KMS-11 (cell line): ENCODE measurements around the gene SCGB1A1.
A peak's percentile ranks its signal among the peaks of the same experiment; 100 is the strongest.

Experiments used
- H2AFZ ChIP-seq: fragments of 200-600 bp; sonication (generic); 2 replicates; pipeline ENCODE4 v1.6.1; 2016; ENCODE audit warnings: antibody characterized with exemption, mixed run types, low read depth
- H3K27ac ChIP-seq: fragments of 200-600 bp; sonication (generic); 2 replicates; pipeline ENCODE4 v1.6.1; 2016; ENCODE audit warnings: mild to moderate bottlenecking, mixed run types
- H3K27me3 ChIP-seq: fragments of 200-600 bp; sonication (generic); 2 replicates; pipeline ENCODE4 v1.6.1; 2017; ENCODE audit warnings: mild to moderate bottlenecking, low read depth, mixed run types, moderate library complexity; ENCODE audit not compliant: insufficient read depth
- H3K36me3 ChIP-seq: fragments of 200-600 bp; sonication (generic); 2 replicates; pipeline ENCODE4 v1.6.1; 2017; ENCODE audit warnings: mild to moderate bottlenecking, mixed run types; ENCODE audit not compliant: insufficient read depth
- H3K4me1 ChIP-seq: fragments of 200-600 bp; sonication (generic); 2 replicates; pipeline ENCODE4 v1.6.1; 2016; ENCODE audit warnings: mild to moderate bottlenecking, low read depth, mixed run types; ENCODE audit not compliant: poor library complexity, severe bottlenecking
- H3K4me2 ChIP-seq: fragments of 200-600 bp; sonication (generic); 2 replicates; pipeline ENCODE4 v1.7.0; 2016; ENCODE audit warnings: mild to moderate bottlenecking, mixed run types
- H3K4me3 ChIP-seq: fragments of 200-600 bp; sonication (generic); IDR thresholded peaks from 2 replicates; pipeline ENCODE4 v1.6.1; 2017; ENCODE audit warnings: low read depth, low read length, mixed read lengths; ENCODE audit not compliant: insufficient read depth
- H3K79me2 ChIP-seq: fragments of 200-600 bp; sonication (generic); 2 replicates; pipeline ENCODE4 v1.6.1; 2016; ENCODE audit warnings: low read depth, mixed run types; ENCODE audit not compliant: insufficient read depth
- H3K9ac ChIP-seq: fragments of 200-600 bp; sonication (generic); 2 replicates; pipeline ENCODE4 v1.6.1; 2016; ENCODE audit warnings: mild to moderate bottlenecking, mixed run types
- H4K20me1 ChIP-seq: fragments of 200-600 bp; sonication (generic); 2 replicates; pipeline ENCODE4 v1.6.1; 2016; ENCODE audit warnings: mild to moderate bottlenecking, mixed run types; ENCODE audit not compliant: insufficient read depth
- CTCF ChIP-seq: fragments of 200-600 bp; sonication (generic); conservative IDR thresholded peaks from 2 replicates; pipeline ENCODE4 v1.6.1; 2017; ENCODE audit warnings: low read depth, mild to moderate bottlenecking, antibody characterized with exemption, low read length, moderate library complexity, mixed read lengths

Gene SCGB1A1

DNA sequence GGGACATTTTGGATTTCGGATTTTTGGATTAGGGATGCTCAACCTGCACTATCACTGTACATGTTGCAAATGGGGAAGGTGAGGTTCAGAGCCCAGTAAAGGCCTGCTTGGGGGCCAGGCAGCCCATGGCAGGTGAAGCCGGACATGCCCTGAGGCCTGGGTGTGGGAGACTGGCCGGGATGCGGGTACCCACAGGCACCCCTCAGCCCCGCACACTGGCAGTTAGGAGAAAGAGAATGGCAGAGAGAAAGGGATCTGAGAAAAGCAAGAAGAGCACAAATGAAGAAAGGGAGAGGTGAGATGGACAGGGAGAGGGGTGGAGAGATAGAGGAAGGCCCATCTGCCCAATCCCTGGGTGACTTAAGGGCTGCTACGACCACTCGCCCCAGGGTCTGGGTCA is 52.8 kb downstream of the SCGB1A1 start:
- H3K9ac ChIP-seq = no peak overlapping the region
- H3K4me3 ChIP-seq = no peak overlapping the region
- H3K79me2 ChIP-seq = no peaks in the 10 kb centered on the region
- no peak for TF ChIP-seq CTCF
- no peak overlapping the region for H2AFZ ChIP-seq
- no peaks in the 10 kb centered on the region for H3K27me3 ChIP-seq
- no peak overlapping the region for H3K4me2 ChIP-seq
- no peak overlapping the region for H3K27ac ChIP-seq
- no peaks in the 10 kb centered on the region for H3K36me3 ChIP-seq
- peaks cover 34% of the 10 kb centered on the region for H3K4me1 ChIP-seq
- H4K20me1 ChIP-seq = no peaks in the 10 kb centered on the region

DNA sequence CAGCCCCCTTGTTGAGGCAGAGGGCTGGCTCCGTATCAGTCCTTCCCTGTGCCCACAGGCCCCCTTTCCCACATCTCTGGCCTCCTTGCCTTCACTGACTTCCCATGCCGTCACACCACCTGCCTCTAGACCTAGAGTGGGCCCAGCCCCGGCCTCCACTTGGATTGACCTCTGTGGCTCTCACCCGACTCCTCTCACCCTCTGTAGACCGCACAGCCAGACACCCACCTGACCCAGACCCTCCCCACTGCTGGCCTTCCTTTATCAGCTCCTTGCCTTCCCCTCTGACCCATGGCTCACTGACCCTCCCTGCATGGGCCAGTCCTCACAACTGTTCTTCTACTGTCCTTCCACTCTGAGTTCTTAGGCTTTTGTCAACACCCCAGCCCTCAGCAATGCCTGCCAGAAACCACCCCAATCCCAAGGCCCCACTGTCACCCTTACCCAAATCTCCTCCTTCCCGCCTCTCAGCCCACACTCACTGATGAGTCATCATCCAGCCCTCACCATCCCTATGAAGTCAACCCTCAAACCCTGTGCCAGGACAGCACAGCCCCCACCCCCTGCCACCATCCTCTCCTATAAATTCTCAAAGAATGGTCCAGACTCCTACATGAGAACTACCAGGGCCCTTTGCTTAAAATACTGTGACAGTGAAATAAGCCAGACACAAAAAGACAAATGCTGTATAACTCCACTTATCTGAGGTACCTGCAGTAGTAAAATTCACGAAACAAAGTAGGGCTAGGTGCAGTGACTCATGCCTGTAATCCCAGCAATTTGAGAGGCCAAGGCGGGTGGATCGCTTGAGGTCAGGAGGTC is 53.4 kb downstream of the SCGB1A1 start:
- H3K27me3 ChIP-seq = no peaks in the 10 kb centered on the region
- H3K4me3 ChIP-seq = no peak overlapping the region
- no peak overlapping the region; the same call in 1 of the 2 replicates for H3K27ac ChIP-seq
- no peak for TF ChIP-seq CTCF
- no peaks in the 10 kb centered on the region for H3K36me3 ChIP-seq
- H3K9ac ChIP-seq = no peak overlapping the region
- no peaks in the 10 kb centered on the region for H3K79me2 ChIP-seq
- H4K20me1 ChIP-seq = no peaks in the 10 kb centered on the region
- H2AFZ ChIP-seq = peak overlapping the region; percentile 9; the same call in 1 of the 2 replicates
- H3K4me1 ChIP-seq = peaks cover 33% of the 10 kb centered on the region
- 0 out of 2 replicates have a peak overlapping the region, but pooled peaks have one; percentile 25 for H3K4me2 ChIP-seq
